ENCODE results near the gene RACGAP1. TPM values are rescaled to one million over a fixed set of nuclear protein-coding genes. Genes with fewer than 3 reads are reported as not detected.

The RACGAP1 gene
- total RNA-seq, 3 donors from 2014 or later (not counting 1 experiment from before 2014, with no cell fraction given), result 6.1 to 11.6 (median 8.7) TPM

DNA sequence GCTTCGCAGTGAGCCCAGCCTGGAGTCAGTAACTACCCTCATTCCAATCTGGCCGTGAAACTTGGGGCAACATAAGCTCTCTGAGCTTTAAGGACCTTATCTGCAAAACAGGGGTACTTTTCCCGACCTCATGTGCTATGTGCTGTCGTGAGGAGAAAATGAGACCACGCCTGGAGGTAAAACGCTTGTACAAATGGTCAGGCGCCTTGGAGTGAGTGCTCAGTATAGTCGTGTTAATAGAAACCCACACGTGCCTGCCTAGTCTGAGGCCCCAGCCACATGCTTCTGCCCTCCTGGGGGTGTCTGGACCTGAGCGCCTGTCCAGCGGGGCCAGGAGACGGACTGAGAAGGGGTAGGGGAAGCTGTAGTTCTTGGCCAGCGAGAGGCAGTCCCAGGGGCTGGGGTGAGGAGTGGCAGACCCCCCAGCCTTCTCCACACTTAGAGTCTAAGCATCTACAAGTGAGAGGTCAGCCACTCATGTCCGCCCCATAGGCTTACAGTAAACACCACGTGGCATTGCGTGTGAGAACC lies 58.7 kb downstream of the RACGAP1 start:
- peak overlapping the region in 1 of 2 donors; percentile 42 for H3K27ac Mint-ChIP-seq
- DNase-seq (no peak), ATAC-seq (no peak)
- TF ChIP-seq, protein P1, sequence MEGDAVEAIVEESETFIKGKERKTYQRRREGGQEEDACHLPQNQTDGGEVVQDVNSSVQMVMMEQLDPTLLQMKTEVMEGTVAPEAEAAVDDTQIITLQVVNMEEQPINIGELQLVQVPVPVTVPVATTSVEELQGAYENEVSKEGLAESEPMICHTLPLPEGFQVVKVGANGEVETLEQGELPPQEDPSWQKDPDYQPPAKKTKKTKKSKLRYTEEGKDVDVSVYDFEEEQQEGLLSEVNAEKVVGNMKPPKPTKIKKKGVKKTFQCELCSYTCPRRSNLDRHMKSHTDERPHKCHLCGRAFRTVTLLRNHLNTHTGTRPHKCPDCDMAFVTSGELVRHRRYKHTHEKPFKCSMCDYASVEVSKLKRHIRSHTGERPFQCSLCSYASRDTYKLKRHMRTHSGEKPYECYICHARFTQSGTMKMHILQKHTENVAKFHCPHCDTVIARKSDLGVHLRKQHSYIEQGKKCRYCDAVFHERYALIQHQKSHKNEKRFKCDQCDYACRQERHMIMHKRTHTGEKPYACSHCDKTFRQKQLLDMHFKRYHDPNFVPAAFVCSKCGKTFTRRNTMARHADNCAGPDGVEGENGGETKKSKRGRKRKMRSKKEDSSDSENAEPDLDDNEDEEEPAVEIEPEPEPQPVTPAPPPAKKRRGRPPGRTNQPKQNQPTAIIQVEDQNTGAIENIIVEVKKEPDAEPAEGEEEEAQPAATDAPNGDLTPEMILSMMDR (IDR thresholded peaks at IDR 0.05), result no peak
- H3K4me1 Mint-ChIP-seq, result peaks cover 0 to 5% of the 10 kb centered on the region in 2 donors
- no peaks in the 10 kb centered on the region for H3K9me3 Mint-ChIP-seq
- peaks cover 33 to 37% of the 10 kb centered on the region in 2 donors for H3K27me3 Mint-ChIP-seq (ENCODE audit: low read depth in 2 of 2)
- Histone ChIP-seq H3K27me3 (ENCODE audit: control insufficient read depth, insufficient read depth, low read length) (peaks cover 8% of the 10 kb centered on the region), H3K27ac (ENCODE audit: low read length) (no peak overlapping the region), H3K9me3 (ENCODE audit: control insufficient read depth, insufficient read depth, low read length) (no peaks in the 10 kb centered on the region), H3K4me1 (ENCODE audit: control insufficient read depth, insufficient read depth, low read length) (peaks cover 14% of the 10 kb centered on the region), H3K4me3 (ENCODE audit: low read length) (no peak overlapping the region), H3K36me3 (ENCODE audit: control insufficient read depth, insufficient read depth, low read length) (no peaks in the 10 kb centered on the region)
- WGBS (ENCODE audit: insufficient coverage), result 27% methylated on average over 16 of the region's 16 CpGs
- peak overlapping the region; percentile 83 for H3K4me3 Mint-ChIP-seq
- H3K36me3 Mint-ChIP-seq, result no peaks in the 10 kb centered on the region
- intact Hi-C loops (cut with micrococcal nuclease), result loop anchor here (1.0 to 5.0 kb wide), 2 partner anchors 90 to 106 kb away; no protein-coding TSS in a partner anchor

DNA sequence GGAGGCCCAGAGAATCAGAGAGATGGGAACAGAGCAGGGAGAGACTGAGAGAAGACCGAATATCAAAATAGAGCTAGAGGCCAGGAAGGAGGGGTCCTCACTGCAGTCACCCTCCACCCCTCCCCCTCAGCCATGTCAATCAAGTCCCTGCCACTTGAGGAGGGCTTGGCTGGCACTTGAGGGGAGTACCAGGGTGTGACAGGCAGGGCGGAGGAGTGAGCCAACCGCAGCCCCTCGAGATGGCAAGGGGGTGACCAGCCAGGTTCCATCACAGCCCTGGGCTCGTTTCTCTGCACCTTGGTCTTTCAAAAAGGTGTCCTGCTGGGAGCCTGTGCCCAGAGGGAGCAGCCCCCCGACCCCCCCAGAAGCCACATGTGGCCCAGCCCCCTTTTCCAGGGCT lies 59.5 kb downstream of the RACGAP1 start:
- DNase-seq (peak in 1 of 2 donors; percentile 13), ATAC-seq (no peak)
- H3K27ac ChIP-seq (ENCODE audit: low read length), result no peak overlapping the region
- Mint-ChIP-seq H3K4me3 (no peak overlapping the region), H3K9me3 (no peaks in the 10 kb centered on the region), H3K27ac (no peak overlapping the region), H3K27me3 (ENCODE audit: low read depth in 2 of 2) (peaks cover 35 to 37% of the 10 kb centered on the region in 2 donors), H3K4me1 (peaks cover 0 to 5% of the 10 kb centered on the region in 2 donors), H3K36me3 (no peaks in the 10 kb centered on the region)
- peaks cover 9% of the 10 kb centered on the region for H3K27me3 ChIP-seq (ENCODE audit: control insufficient read depth, insufficient read depth, low read length)
- intact Hi-C loops (cut with micrococcal nuclease), result loop anchor here (5.0 kb wide), 1 partner anchor 106 kb away; no protein-coding TSS in a partner anchor
- TF ChIP-seq, protein P1 (IDR thresholded peaks at IDR 0.05), result no peak
- H3K36me3 ChIP-seq (ENCODE audit: control insufficient read depth, insufficient read depth, low read length), result no peaks in the 10 kb centered on the region
- H3K4me3 ChIP-seq (ENCODE audit: low read length), result no peak overlapping the region
- 71% methylated on average over 5 of the region's 6 CpGs for WGBS (ENCODE audit: insufficient coverage)
- H3K9me3 ChIP-seq (ENCODE audit: control insufficient read depth, insufficient read depth, low read length), result no peaks in the 10 kb centered on the region
- peaks cover 16% of the 10 kb centered on the region for H3K4me1 ChIP-seq (ENCODE audit: control insufficient read depth, insufficient read depth, low read length)

DNA sequence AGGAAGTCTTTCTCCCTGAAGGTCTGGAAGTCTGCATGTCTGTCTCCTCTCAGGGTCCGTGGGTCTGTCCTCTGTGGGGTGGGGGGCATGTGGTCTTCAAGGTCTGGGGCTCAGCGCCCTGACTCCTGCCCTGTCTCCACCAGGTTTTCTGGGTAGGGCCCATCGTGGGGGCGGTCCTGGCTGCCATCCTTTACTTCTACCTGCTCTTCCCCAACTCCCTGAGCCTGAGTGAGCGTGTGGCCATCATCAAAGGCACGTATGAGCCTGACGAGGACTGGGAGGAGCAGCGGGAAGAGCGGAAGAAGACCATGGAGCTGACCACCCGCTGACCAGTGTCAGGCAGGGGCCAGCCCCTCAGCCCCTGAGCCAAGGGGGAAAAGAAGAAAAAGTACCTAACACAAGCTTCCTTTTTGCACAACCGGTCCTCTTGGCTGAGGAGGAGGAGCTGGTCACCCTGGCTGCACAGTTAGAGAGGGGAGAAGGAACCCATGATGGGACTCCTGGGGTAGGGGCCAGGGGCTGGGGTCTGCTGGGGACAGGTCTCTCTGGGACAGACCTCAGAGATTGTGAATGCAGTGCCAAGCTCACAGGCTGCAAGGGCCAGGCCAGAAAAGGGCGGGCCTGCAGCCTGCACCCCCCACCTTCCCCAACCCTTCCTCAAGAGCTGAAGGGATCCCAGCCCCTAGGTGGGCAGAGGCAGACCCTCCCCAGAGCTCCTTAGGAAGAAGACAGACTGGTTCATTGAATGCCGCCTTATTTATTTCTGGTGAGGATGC lies 60.3 kb downstream of the RACGAP1 start:
- peaks cover 16% of the 10 kb centered on the region for H3K27me3 ChIP-seq (ENCODE audit: control insufficient read depth, insufficient read depth, low read length)
- no peak for DNase-seq
- Mint-ChIP-seq H3K27me3 (ENCODE audit: low read depth in 2 of 2) (peaks cover 43 to 45% of the 10 kb centered on the region in 2 donors), H3K9me3 (no peaks in the 10 kb centered on the region), H3K4me1 (peaks cover 0 to 11% of the 10 kb centered on the region in 2 donors), H3K27ac (no peak overlapping the region), H3K36me3 (no peaks in the 10 kb centered on the region), H3K4me3 (no peak overlapping the region)
- no peaks in the 10 kb centered on the region for H3K9me3 ChIP-seq (ENCODE audit: control insufficient read depth, insufficient read depth, low read length)
- WGBS (ENCODE audit: insufficient coverage), result 56% methylated on average over 12 of the region's 13 CpGs
- intact Hi-C loops (cut with micrococcal nuclease), result loop anchor here (5.0 kb wide), 1 partner anchor 107 kb away; no protein-coding TSS in a partner anchor
- H3K4me3 ChIP-seq (ENCODE audit: low read length), result no peak overlapping the region
- peaks cover 18% of the 10 kb centered on the region for H3K4me1 ChIP-seq (ENCODE audit: control insufficient read depth, insufficient read depth, low read length)
- no peak overlapping the region for H3K27ac ChIP-seq (ENCODE audit: low read length)
- H3K36me3 ChIP-seq (ENCODE audit: control insufficient read depth, insufficient read depth, low read length), result no peaks in the 10 kb centered on the region
- ATAC-seq, result no peak
- TF ChIP-seq, protein P1 (IDR thresholded peaks at IDR 0.05), result no peak

Measured in natural killer cell (primary cell).